HepG2 (cell line): ENCODE measurements around the gene RTF1. TPM values are rescaled to one million over a fixed set of nuclear protein-coding genes. Genes with fewer than 3 reads are reported as not detected.
A peak's percentile ranks its signal among the peaks of the same experiment; 100 is the strongest.
"Not testable (repeated sequence)": the region's sequence is repeated elsewhere in the genome, so short reads cannot be mapped to it uniquely, and the experiment has no call there.

Source experiments
- ATAC-seq: fragments of 200-7000 bp; cut with Tn5 transposase; 3 replicates; pipeline ENCODE4 v1.9.1; 2020; ENCODE audit warnings: mild to moderate bottlenecking, moderate library complexity
- BruUV-seq: library from RNA; stranded (reverse); fragments of 400-500 nt; replicated peaks from 2 replicates; lab custom pipeline; 2021; lab: Mats Ljungman, UMichigan
- CTCF ChIA-PET: fragments of 300-600 bp; formaldehyde crosslinking; extraction: SDS; loops from one replicate; lab custom pipeline; 2021; ENCODE audit warnings: low total read pairs, inconsistent platforms, low intra/inter-chr PET ratio; lab: Yijun Ruan, JAX
- POLR2A ChIA-PET: fragments of 350-600 bp; sonication (Branson Sonifier 250); formaldehyde crosslinking; loops from one replicate; lab custom pipeline; 2020; ENCODE audit warnings: antibody characterized with exemption, inconsistent platforms; lab: Yijun Ruan, JAX
- DNase-seq: peaks from one replicate; pipeline ENCODE4 v3.0.0-alpha.2; 2015; ENCODE audit warnings: low spot score
- FAIRE-seq: peaks from 3 replicates; lab custom pipeline; 2011; peaks lifted over from hg19 to GRCh38; lab: Jason Lieb, UNC
- H2AFZ ChIP-seq: one replicate; pipeline ENCODE4 v1.6.1; 2011; ENCODE audit warnings: low read length, inconsistent platforms
- H3K27ac ChIP-seq: fragments of 300-600 bp; 3 replicates; pipeline ENCODE4 v1.8.0; 2011; ENCODE audit warnings: mixed run types, mild to moderate bottlenecking, mixed read lengths, low read length, inconsistent platforms; ENCODE audit not compliant: insufficient read depth; ENCODE audit errors: extremely low read length
- H3K27me3 ChIP-seq, 2 experiments: fragments of 200-600 bp in 1 of 2; 2 replicates in 1 of 2; 3 replicates in 1 of 2; pipeline versions ENCODE4 v1.6.0 to v1.8.0; 2011; ENCODE audit warnings: low read length in 2 of 2, mild to moderate bottlenecking in 2 of 2, moderate library complexity in 2 of 2, inconsistent platforms in 1 of 2; ENCODE audit not compliant: insufficient read depth in 2 of 2, control insufficient read depth in 1 of 2
- H3K36me3 ChIP-seq, 2 experiments: fragments of 200-600 bp in 1 of 2; replicated peaks in 1 of 2; 2 replicates in 1 of 2; 3 replicates in 1 of 2; pipeline versions ENCODE4 v1.5.1 to v1.8.0; 2011; ENCODE audit warnings: low read length in 2 of 2, inconsistent platforms in 1 of 2; ENCODE audit not compliant: insufficient read depth in 2 of 2, control insufficient read depth in 1 of 2
- H3K4me1 ChIP-seq: 2 replicates; pipeline ENCODE4 v1.5.1; 2012; ENCODE audit warnings: low read length, inconsistent platforms; ENCODE audit not compliant: insufficient read depth
- H3K4me2 ChIP-seq: 2 replicates; pipeline ENCODE4 v1.6.0; 2011; ENCODE audit warnings: low read depth, low read length, inconsistent platforms
- H3K4me3 ChIP-seq, 3 experiments: fragments of 200-600 bp in 1 of 3; sonication (generic), shearing (Covaris generic) in 1 of 3; replicated peaks in 1 of 3; 2 replicates each; pipeline ENCODE4 v1.5.1; 2011 to 2016; ENCODE audit warnings: low read length in 3 of 3, inconsistent platforms in 2 of 3, low read depth in 2 of 3, mild to moderate bottlenecking in 2 of 3, control low read depth in 1 of 3, mixed read lengths in 1 of 3; ENCODE audit not compliant: insufficient read depth in 1 of 3
- H3K79me2 ChIP-seq: one replicate; pipeline ENCODE4 v1.6.1; 2011; ENCODE audit warnings: low read length, inconsistent platforms; ENCODE audit not compliant: insufficient read depth
- H3K9ac ChIP-seq: 2 replicates; pipeline ENCODE4 v1.6.0; 2011; ENCODE audit warnings: mild to moderate bottlenecking, low read depth, low read length, inconsistent platforms; ENCODE audit not compliant: insufficient read depth
- H3K9me3 ChIP-seq: 2 replicates; pipeline ENCODE4 v1.5.1; 2012; ENCODE audit warnings: mild to moderate bottlenecking, low read length
- H4K20me1 ChIP-seq: 2 replicates; pipeline ENCODE4 v1.6.0; 2011; ENCODE audit warnings: inconsistent platforms, mild to moderate bottlenecking, low read length, moderate library complexity; ENCODE audit not compliant: insufficient read depth
- SP2 ChIP-seq: sonication (generic); formaldehyde crosslinking; IDR thresholded peaks from 2 replicates; pipeline ENCODE4 v1.5.1; 2020; ENCODE audit warnings: mild to moderate bottlenecking, missing genetic modification reagents
- ZNF121 ChIP-seq: sonication (generic); formaldehyde crosslinking; IDR thresholded peaks from 2 replicates; pipeline ENCODE4 v1.5.0; 2020; ENCODE audit warnings: mild to moderate bottlenecking, missing genetic modification reagents
- WGBS: methylation state at CpG from one replicate; pipeline ENCODE4 v1.1.6; 2017; ENCODE audit warnings: low lambda C conversion rate; 5-methylcytosine and 5-hydroxymethylcytosine counted together
- in situ Hi-C: cut with HindIII; loops from 2 replicates; pipeline ENCODE4 v1.10.0; 2017; ENCODE audit warnings: low pct_unique_long_range_greater_than_20kb; ENCODE audit not compliant: extremely low pct_ligation_motif_present
- intact Hi-C: fragments of 100-400 bp; cut with micrococcal nuclease; formaldehyde crosslinking; loops from one replicate; pipeline ENCODE4 v1.10.0; 2022; ENCODE audit not compliant: unreplicated experiment
- polyA plus RNA-seq, 8 experiments: library from polyadenylated mRNA; depleted of rRNA in 3 of 8; stranded (reverse) in 7 of 8; unstranded in 1 of 8; fragments of >200 nt; fragmentation: Illumina TruSeq in 4 of 8; extraction: Trizol in 4 of 8; gene quantifications; 2 replicates each; pipeline versions ENCODE4 v1.2.1 to v1.2.3, GENCODE V29; 2011 to 2016; ENCODE audit warnings: low read depth in 4 of 8, missing spikeins in 1 of 8, mixed read lengths in 1 of 8; ENCODE audit not compliant: insufficient read depth in 1 of 8
- total RNA-seq, 5 experiments: library from RNA; depleted of rRNA; stranded (reverse); fragments of >200 nt; fragmentation: Illumina TruSeq; extraction: Trizol; gene quantifications; 2 replicates each; pipeline ENCODE4 v1.2.3, GENCODE V29; 2016; ENCODE audit warnings: low read depth in 1 of 5
- TF ChIP-seq, protein P1 (sequence below): sonication (generic); formaldehyde crosslinking; IDR thresholded peaks from 2 replicates; pipeline ENCODE4 v1.8.0; 2022; ENCODE audit warnings: mild to moderate bottlenecking, missing genetic modification reagents, moderate library complexity
- TF ChIP-seq, protein P2 (sequence below): sonication (generic); formaldehyde crosslinking; IDR thresholded peaks from 2 replicates; pipeline ENCODE4 v1.5.0; 2020; ENCODE audit warnings: mild to moderate bottlenecking, missing genetic modification reagents
- TF ChIP-seq, protein P3 (sequence below): sonication (generic); formaldehyde crosslinking; IDR thresholded peaks from 2 replicates; pipeline ENCODE4 v1.4.0; 2020; ENCODE audit warnings: missing genetic modification reagents

Gene RTF1
- total and polyA plus RNA-seq, 2 of the 13 experiments (the other 11 are each of a cell fraction or from before 2014, with no cell fraction given): 13.9 to 17.9 TPM

DNA sequence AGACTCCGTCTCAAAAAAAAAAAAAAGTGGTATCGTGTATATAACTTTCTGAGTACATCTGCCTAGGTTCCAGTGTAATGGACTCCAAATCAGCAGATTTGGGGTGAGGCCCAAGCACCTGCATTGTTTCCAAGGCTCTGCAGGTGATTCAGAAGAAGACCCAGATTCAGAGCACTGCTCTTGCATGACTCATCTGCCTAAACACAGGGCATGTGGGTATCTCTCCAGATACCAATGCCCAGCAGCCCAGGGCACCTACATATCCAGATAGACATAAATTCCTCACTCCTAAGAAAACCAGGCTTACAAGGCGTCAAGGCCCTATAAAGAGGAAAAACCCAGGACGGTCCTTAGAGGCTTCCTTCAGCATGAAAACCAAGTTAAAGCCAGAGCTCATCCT, 38.9 kb upstream of the RTF1 start (continued):
- TF ChIP-seq, protein P1, sequence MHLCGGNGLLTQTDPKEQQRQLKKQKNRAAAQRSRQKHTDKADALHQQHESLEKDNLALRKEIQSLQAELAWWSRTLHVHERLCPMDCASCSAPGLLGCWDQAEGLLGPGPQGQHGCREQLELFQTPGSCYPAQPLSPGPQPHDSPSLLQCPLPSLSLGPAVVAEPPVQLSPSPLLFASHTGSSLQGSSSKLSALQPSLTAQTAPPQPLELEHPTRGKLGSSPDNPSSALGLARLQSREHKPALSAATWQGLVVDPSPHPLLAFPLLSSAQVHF: no peak
- TF ChIP-seq SP2: no peak

DNA sequence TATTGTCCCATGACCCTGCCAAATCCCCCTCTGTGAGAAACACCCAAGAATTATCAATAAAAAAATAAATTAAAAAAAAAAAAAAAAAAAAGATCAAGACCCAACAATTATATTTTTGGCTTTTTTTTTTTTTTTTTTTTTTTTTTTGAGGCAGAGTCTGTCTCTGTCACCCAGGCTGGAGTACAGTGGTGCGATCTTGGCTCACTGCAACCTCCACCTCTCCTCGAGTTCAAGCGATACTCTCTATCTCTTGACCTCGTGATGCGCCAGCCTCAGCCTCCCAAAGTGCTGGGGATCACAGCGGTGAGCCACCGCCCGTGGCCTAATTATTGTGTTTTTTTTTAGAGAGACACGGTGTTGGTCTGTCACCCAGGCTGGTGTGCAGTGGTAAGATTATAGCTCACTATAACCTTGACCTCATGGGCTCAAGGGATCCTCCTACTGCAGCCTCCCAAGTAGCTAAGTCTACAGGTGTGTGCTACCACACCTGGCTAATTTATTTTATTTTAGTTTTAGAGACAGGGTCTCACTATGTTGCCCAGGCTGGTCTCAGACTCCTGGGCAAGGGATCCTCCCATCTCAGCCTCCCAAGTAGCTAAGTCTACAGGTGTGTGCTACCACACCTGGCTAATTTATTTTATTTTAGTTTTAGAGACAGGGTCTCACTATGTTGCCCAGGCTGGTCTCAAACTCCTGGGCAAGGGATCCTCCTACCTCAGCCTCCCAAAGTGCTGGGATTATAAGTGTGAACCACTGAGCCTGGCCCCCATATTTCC, 32.7 kb upstream of the RTF1 start:
- H4K20me1 ChIP-seq, H3K79me2 ChIP-seq, BruUV-seq, H3K4me3 ChIP-seq, DNase-seq, H3K27me3 ChIP-seq, POLR2A ChIA-PET, H3K9me3 ChIP-seq, H2AFZ ChIP-seq, intact Hi-C loops, in situ Hi-C loops, CTCF ChIA-PET: not testable (repeated sequence)
- WGBS: 59% methylated on average over 9 of the region's 9 CpGs
- ATAC-seq (peak; percentile 68), FAIRE-seq (peak; percentile 18)
- TF ChIP-seq, protein P2, sequence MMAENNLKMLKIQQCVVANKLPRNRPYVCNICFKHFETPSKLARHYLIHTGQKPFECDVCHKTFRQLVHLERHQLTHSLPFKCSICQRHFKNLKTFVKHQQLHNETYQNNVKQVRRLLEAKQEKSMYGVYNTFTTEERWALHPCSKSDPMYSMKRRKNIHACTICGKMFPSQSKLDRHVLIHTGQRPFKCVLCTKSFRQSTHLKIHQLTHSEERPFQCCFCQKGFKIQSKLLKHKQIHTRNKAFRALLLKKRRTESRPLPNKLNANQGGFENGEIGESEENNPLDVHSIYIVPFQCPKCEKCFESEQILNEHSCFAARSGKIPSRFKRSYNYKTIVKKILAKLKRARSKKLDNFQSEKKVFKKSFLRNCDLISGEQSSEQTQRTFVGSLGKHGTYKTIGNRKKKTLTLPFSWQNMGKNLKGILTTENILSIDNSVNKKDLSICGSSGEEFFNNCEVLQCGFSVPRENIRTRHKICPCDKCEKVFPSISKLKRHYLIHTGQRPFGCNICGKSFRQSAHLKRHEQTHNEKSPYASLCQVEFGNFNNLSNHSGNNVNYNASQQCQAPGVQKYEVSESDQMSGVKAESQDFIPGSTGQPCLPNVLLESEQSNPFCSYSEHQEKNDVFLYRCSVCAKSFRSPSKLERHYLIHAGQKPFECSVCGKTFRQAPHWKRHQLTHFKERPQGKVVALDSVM (CRISPR knock-in tag): peak; percentile 38; the same call in 1 of the 2 replicates
- peak; percentile 68 for TF ChIP-seq ZNF121 (CRISPR knock-in tag)
- TF ChIP-seq, protein P3, sequence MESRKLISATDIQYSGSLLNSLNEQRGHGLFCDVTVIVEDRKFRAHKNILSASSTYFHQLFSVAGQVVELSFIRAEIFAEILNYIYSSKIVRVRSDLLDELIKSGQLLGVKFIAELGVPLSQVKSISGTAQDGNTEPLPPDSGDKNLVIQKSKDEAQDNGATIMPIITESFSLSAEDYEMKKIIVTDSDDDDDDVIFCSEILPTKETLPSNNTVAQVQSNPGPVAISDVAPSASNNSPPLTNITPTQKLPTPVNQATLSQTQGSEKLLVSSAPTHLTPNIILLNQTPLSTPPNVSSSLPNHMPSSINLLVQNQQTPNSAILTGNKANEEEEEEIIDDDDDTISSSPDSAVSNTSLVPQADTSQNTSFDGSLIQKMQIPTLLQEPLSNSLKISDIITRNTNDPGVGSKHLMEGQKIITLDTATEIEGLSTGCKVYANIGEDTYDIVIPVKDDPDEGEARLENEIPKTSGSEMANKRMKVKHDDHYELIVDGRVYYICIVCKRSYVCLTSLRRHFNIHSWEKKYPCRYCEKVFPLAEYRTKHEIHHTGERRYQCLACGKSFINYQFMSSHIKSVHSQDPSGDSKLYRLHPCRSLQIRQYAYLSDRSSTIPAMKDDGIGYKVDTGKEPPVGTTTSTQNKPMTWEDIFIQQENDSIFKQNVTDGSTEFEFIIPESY: peak; percentile 71
- TF ChIP-seq, all 625 proteins: peak for 3; not testable (repeated sequence) for 622
- peak overlapping the region; percentile 24 for H3K4me2 ChIP-seq
- not testable (repeated sequence) for H3K9ac ChIP-seq, H3K4me1 ChIP-seq
- peak overlapping the region; percentile 57 for H3K27ac ChIP-seq
- H3K36me3 ChIP-seq: peaks cover 2 to 14% of the 10 kb centered on the region in 2 experiments; a peak in 3 of 5 replicates
